Left lung (tissue), 14 donors: ENCODE results near the gene NFILZ. TPM values are rescaled to one million over a fixed set of nuclear protein-coding genes. Genes with fewer than 3 reads are reported as not detected.
A peak's percentile ranks its signal among the peaks of the same experiment; 100 is the strongest.

Experiments
- ATAC-seq: fragments of 200-7000 bp; cut with Tn5 transposase; one replicate; pipeline ENCODE4 v1.9.1; 2020; ENCODE audit warnings: moderate library complexity
- DNase-seq, 4 donors: peaks; one replicate each; pipeline ENCODE4 v3.0.0-alpha.2; 2013 to 2020
- H3K27ac ChIP-seq, 2 donors: fragments of 200-600 bp; sonication (generic) in 1 of 2; one replicate each; pipeline versions ENCODE4 v1.5.0 to v1.8.0; 2020 to 2021
- H3K27me3 ChIP-seq, 2 donors: fragments of 200-600 bp; sonication (generic) in 1 of 2; one replicate each; pipeline versions ENCODE4 v1.5.0 to v1.8.0; 2020 to 2021
- H3K36me3 ChIP-seq, 2 donors: fragments of 200-600 bp; sonication (generic) in 1 of 2; one replicate each; pipeline versions ENCODE4 v1.5.0 to v1.8.0; 2020 to 2021
- H3K4me1 ChIP-seq, 2 donors: fragments of 200-600 bp; one replicate each; pipeline ENCODE4 v1.8.0; 2021
- H3K4me3 ChIP-seq, 2 donors: fragments of 200-600 bp; sonication (generic) in 1 of 2; one replicate each; pipeline versions ENCODE4 v1.5.0 to v1.8.0; 2020 to 2021; ENCODE audit warnings: mild to moderate bottlenecking in 1 of 2
- H3K9me3 ChIP-seq, 2 donors: fragments of 200-600 bp; sonication (generic) in 1 of 2; one replicate each; pipeline versions ENCODE4 v1.5.0 to v1.8.0; 2020 to 2021
- intact Hi-C, 2 donors: fragments of 100-400 bp; cut with DNase I; formaldehyde crosslinking; loops; one replicate each; pipeline versions ENCODE4 v1.11.2 to v1.14.2; 2022
- long read RNA-seq, 12 donors: library from polyadenylated mRNA in 2 of 12; unstranded in 2 of 12; transcript quantifications; one replicate each; pipeline ENCODE4 v2.0.0 and lab custom pipeline, GENCODE V29; 2019 to 2026
- polyA plus RNA-seq, 6 donors: library from polyadenylated mRNA; unstranded; fragments of 120-200 nt; gene quantifications; one replicate each; pipeline ENCODE4 v1.2.1, GENCODE V29; 2013; ENCODE audit not compliant: insufficient read length in 6 of 6
- total RNA-seq, 2 donors: library from RNA; stranded (reverse); fragmentation: NEBNext Ultra II Directional; extraction: Animal tissue kit (Norgen Biotek cat#: 25700); gene quantifications; one replicate each; pipeline ENCODE4 v1.2.1, GENCODE V29; 2021
- TF ChIP-seq, protein P1 (sequence below), 2 donors: fragments of 200-600 bp; sonication (generic) in 1 of 2; IDR thresholded peaks; one replicate each; pipeline versions ENCODE4 v1.5.0 to v1.8.0; 2021; ENCODE audit warnings: antibody characterized with exemption in 2 of 2
- donor health status: DM: no; HTN: yes; CAD: no.
- donor health status: DM: no; HTN: no; CAD: no.

The NFILZ gene, protein sequence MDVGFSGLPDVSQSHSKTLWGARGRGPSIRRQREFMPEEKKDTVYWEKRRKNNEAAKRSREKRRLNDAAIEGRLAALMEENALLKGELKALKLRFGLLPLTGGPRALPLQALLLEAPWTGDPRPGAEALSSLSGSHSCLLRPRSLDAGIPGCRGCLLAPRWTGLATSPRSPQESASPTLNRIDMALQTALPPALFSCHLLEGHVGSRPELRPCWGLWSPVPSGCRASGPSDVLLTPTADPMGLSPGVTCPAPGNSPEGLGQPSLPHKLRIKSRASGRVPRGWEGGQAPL
- not detected for total RNA-seq
- polyA plus RNA-seq: not detected
- long read RNA-seq, donor 1: 0 reads
- long read RNA-seq, donor 2: 0 reads
- long read RNA-seq, donor 3: 0 reads
- long read RNA-seq, donor 4: 0 reads
- long read RNA-seq, donor 5: 0 reads
- long read RNA-seq, donor 6: 0 reads
- long read RNA-seq, donor 7: 0 reads
- long read RNA-seq, donor 8: 0 reads
- long read RNA-seq, donor 9: 0 reads
- long read RNA-seq, donor 10: 0 reads
- long read RNA-seq, donor 11: 0 reads
- long read RNA-seq, donor 12: 0 reads

DNA sequence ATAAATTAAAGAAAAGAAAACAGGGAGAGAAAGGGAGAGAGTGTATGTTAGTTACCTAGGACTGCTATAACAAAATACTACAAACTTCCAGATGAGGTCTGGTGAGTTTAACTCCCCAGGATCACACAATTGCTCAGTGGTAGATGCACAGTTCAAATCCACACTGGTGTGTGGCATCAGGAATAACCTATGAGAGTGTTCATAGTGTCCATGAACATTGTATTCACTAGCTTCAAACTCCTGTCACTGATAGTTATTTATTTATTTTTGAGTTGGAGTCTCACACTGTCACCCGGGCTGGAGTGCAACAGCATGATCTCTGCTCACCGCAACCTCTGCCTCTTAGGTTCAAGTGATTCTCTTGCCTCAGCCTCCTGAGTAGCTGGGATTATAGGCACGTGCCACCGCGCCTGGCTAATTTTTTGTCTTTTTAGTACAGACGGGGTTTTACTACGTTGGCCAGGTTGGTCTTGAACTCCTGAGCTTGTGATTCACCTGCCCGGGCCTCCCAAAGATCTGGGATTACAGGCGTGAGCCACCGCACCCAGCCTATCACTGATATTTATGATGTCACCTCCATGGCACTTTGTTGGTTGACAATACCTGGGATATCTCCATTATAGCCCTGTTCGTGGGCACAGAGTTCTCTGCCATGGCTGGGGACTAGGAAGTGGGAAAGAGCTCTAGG, at the start of gene NFILZ:
NFILZ (plus strand) TSS at position 638 of the 688 bp plus-strand sequence. CDS start 46,133 bp downstream, outside the sequence.
- no peak for DNase-seq
- TF ChIP-seq, protein P1, sequence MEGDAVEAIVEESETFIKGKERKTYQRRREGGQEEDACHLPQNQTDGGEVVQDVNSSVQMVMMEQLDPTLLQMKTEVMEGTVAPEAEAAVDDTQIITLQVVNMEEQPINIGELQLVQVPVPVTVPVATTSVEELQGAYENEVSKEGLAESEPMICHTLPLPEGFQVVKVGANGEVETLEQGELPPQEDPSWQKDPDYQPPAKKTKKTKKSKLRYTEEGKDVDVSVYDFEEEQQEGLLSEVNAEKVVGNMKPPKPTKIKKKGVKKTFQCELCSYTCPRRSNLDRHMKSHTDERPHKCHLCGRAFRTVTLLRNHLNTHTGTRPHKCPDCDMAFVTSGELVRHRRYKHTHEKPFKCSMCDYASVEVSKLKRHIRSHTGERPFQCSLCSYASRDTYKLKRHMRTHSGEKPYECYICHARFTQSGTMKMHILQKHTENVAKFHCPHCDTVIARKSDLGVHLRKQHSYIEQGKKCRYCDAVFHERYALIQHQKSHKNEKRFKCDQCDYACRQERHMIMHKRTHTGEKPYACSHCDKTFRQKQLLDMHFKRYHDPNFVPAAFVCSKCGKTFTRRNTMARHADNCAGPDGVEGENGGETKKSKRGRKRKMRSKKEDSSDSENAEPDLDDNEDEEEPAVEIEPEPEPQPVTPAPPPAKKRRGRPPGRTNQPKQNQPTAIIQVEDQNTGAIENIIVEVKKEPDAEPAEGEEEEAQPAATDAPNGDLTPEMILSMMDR (IDR thresholded peaks at IDR 0.05): no peak
- Histone ChIP-seq H3K27me3 (no peaks in the 10 kb centered on the region), H3K9me3 (peaks cover 0 to 7% of the 10 kb centered on the region in 2 donors), H3K4me1 (no peaks in the 10 kb centered on the region), H3K27ac (peak within 1 kb of the TSS in 1 of 2 donors; percentile 55), H3K4me3 (no peak within 1 kb of the TSS), H3K36me3 (no peaks in the 10 kb centered on the region)
- intact Hi-C loops: no loop called here
- ATAC-seq: no peak

DNA sequence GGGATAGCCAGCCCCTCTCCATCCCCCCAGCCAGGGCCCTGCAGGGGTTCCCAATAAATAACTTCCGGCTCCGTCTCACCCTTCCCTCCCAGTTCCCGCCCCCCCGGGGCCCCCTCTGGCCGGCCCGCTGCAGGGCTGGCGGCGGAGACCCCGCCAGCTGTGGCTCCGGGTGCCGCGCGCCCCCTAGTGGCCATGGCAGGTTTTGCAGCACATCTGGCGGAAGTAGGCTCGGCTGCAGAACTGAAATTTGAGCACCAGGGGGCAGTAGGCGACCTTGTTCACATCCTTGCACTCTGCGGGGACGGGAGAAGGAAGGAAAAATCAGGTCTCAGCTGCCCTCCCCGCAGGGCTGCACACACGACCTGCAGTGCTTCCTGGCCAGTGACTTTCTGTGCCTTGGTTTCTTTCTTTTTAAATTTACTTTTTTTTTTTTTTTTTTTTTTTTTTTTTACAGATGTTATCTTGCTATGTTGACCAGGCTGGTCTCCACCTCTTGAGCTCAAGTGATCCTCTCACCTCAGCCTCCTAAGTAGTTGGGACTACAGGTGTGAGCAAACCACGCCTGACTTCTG, 49.6 kb upstream of the NFILZ start:
- Histone ChIP-seq H3K4me1 (peaks cover 6 to 41% of the 10 kb centered on the region in 2 donors), H3K27me3 (peaks cover 0 to 17% of the 10 kb centered on the region in 2 donors), H3K4me3 (no peak overlapping the region), H3K9me3 (no peaks in the 10 kb centered on the region), H3K36me3 (peaks cover 0 to 8% of the 10 kb centered on the region in 2 donors), H3K27ac (no peak overlapping the region)
- intact Hi-C loops: no loop called here
- TF ChIP-seq, protein P1 (IDR thresholded peaks at IDR 0.05): peak; percentile 100
- DNase-seq (peak; percentile 72 to 94 (median 88)), ATAC-seq (peak; percentile 81)

DNA sequence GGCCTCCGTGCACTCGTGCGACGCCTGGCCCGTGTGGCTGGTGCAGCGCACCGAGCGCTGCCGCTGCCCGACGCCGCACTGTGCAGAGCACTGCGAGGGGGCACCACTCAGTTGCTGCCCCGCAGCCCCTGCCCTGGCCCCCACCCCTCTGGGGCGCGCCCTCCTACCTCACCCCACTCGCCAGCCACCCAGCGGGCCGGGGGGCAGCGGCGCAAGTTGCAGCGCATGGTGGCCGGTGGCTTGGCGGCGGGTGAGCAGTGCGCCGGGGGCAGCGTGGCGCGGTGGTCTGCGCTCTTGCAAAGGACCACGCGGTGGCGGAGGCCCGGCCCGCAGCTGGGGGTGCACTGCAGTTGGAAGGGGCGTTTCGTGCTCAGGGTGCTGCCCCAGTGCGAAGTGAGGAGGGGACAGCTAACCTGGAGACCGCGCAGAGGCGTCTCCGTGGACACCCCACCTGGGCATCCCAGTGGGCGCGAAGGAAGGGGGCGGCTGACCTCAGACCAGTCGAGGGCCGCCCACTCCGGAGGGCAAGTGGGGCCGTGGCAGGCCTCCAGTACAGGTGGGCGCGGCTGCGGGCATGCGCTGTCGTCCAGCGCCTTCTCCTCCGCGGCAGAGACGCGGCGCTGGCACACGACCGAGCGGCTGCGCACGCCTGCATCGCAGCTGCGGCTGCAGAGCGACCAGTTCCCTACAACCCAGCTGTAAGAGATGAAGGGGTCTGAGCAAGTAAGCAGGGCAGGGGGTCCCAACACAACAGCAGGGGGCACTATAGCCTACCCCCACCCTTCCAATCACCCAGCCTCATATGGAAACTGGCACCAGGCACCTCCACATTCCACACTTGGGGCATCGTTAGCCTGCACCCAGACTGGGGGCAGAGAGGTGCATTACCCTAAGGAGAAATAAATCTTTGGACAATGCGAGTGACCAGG, 45.2 kb upstream of the NFILZ start:
- H3K36me3 ChIP-seq: peaks cover 0 to 8% of the 10 kb centered on the region in 2 donors
- no peak overlapping the region for H3K27ac ChIP-seq
- DNase-seq (peak in 1 of 4 donors; percentile 78), ATAC-seq (no peak)
- H3K4me3 ChIP-seq: no peak overlapping the region
- H3K27me3 ChIP-seq: peaks cover 0 to 15% of the 10 kb centered on the region in 2 donors
- TF ChIP-seq, protein P1 (IDR thresholded peaks at IDR 0.05): no peak
- intact Hi-C loops: no loop called here
- H3K9me3 ChIP-seq: no peaks in the 10 kb centered on the region
- peaks cover 3 to 5% of the 10 kb centered on the region in 2 donors for H3K4me1 ChIP-seq

DNA sequence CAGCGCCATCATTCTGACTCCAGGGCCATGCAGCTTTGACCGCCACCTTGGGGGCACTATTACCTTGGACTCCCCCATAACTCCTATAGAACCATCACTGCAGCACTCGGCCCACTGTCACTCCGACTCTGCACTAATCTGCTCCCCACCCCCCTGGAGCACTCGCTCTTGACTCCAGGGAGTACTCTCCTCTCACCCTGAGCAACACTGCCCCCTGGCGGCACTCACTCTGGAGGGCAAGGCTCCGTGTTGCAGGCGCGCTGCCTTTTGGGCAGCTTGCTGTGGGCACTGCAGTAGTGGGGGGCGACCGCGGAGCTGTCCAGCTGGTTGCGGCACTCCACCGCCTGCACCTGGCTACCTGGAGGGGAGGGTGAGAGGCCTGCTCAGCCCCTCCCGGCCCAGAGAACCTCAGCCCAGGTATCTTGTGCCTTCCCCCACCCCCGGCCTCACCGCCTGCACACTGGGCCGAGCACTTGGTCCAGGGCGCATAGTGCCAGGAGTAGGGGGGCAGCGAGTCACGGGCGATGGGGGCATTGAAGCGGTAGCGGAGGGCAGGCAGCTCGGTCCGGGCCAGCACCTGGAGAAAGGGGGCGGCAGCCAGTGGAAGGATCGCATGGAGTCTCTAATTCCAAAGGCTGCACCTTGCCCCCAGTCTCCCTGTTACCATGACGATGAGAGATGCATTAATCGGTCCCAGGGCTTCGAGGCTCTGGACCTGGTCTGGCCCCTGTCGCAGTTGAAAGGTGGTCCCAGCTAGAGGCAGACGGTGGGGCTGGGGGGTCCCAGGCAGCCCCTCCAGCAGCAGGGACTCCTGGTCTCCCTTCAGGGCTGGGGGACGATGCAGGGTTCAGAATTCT, 44.3 kb upstream of the NFILZ start:
- no peaks in the 10 kb centered on the region for H3K9me3 ChIP-seq
- intact Hi-C loops: no loop called here
- no peak overlapping the region for H3K27ac ChIP-seq
- ATAC-seq (peak; percentile 59), DNase-seq (peak in 1 of 4 donors; percentile 93)
- H3K27me3 ChIP-seq: peaks cover 0 to 19% of the 10 kb centered on the region in 2 donors
- peaks cover 0 to 8% of the 10 kb centered on the region in 2 donors for H3K36me3 ChIP-seq
- TF ChIP-seq, protein P1 (IDR thresholded peaks at IDR 0.05): peak; percentile 37 to 61
- no peak overlapping the region for H3K4me3 ChIP-seq
- H3K4me1 ChIP-seq: no peaks in the 10 kb centered on the region
